Head of caudate nucleus (tissue), 42 donors: ENCODE results near the gene MRPL19.
A peak's percentile ranks its signal among the peaks of the same experiment; 100 is the strongest.
"Not testable (repeated sequence)": the region's sequence is repeated elsewhere in the genome, so short reads cannot be mapped to it uniquely, and the experiment has no call there.

Experiments
- DNase-seq, 42 donors: peaks; one replicate each; pipeline versions ENCODE4 v3.0.0 to v3.0.0-alpha.2; 2020 to 2021; ENCODE audit warnings: mixed read lengths in 7 of 42
- intact Hi-C: fragments of 100-400 bp; cut with DNase I; formaldehyde crosslinking; loops from one replicate; pipeline ENCODE4 v1.15.0; 2022

MRPL19 gene

DNA sequence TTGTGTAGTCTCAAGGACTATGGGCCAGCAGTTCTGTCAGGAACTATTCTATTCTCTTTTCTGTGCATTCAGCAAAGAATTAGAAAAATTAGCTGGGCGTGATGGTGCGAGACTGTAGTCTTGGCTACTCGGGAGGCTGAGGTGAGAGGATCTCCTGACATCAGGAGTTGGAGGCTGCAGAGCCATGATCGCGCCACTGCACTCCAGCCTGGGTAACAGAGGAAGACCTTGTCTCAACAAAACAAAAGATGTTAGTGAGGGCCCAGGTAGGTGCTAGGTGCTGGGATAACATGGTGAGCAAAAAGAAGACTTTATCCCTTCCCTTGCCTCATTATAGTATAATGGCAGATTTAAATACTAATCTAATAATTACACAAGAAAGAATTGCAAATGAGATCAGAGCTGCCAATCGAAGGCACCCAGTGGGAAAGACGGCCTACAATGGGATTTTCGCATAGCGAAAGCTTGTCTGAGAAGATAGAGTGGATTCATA, 447 bp upstream of the MRPL19 start:
- DNase-seq, result peak in 2 of 42 donors; percentile 15 to 25
- intact Hi-C loops, result loop anchor here (5.0 kb wide), 1 partner anchor 66 kb away; the partner anchor contains the start of gene GCFC2

DNA sequence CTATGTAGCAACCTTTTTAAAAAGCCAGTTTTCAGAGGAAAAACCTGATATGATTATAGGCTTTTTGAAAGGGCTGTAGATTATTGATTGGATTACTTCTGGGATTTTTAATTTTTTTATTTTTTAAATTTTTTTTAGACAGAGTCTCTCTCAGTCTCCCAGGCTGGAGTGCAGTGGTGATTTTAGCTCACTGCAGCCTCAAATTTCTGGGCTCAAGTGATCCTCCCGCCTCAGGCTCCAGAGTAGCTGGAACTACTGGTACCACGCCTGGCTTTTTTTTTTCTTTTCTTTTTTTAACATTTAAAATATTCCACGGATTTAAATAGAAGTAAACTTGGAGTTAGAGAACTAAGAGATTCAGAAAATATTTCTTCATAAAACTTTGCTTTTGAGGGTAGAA, 1.2 kb downstream of the MRPL19 start:
- intact Hi-C loops, result loop anchor here (5.0 kb wide), 1 partner anchor 65 kb away; the partner anchor contains the start of gene GCFC2
- DNase-seq, result no peak

DNA sequence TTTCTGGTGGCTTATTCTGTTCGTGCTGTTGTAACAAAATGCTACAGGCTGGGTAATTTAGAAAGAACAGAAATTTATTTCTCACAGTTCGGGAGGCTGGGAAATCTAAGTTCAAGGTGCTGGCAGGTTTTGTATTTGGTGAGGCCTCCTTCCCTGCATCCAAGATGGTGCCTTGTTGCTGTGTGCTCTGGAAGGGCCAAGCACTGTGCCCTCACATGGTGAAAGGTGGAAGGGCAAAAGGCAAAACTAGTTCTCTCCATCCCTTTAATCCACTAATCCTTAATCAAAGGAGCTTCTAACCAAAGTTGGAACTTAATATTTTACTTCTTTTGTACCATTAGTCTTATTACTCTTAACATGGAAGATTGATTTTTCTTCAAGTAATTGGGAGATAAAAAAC, 7.4 kb downstream of the MRPL19 start:
- DNase-seq, result no peak
- intact Hi-C loops, result no loop called here

DNA sequence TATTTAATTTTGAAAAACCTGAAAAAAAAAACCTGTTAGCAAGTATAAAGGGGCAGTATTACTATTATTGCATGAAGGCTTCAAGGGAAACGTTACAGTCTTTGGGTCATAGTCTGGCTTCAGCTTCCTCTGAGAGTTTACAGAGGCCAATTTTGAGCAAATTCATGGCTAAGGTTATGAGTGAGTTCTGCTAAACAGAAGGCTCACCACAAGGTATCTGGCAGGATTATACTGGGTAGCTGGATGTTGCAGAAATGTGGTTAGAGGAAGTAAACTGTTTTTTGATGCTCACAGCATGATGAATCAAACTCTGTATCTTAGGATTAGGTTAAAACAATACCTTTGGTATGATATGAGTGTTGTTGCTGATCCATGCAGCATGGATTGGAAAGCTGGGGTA, 9.3 kb downstream of the MRPL19 start:
- intact Hi-C loops, result no loop called here
- no peak for DNase-seq

DNA sequence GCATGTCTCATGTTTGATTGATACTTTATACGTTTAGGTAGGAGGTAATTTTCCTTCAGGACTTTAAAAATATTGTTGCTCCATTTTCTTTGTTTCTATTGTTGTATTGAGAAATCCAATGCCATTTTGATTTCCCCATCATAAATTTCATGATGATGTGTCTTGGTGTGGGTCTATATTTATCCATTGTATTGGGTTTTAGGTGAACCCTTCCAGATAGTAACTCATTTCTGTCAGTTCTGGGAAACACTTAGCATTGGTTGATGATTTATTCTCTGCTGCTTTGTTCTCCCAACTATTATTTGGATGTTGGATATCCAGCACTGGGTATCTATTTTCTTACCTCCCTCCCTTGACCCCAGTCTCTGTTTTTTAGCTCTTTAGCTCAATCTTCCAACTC, 10.0 kb downstream of the MRPL19 start:
- DNase-seq, result no peak
- intact Hi-C loops, result no loop called here

DNA sequence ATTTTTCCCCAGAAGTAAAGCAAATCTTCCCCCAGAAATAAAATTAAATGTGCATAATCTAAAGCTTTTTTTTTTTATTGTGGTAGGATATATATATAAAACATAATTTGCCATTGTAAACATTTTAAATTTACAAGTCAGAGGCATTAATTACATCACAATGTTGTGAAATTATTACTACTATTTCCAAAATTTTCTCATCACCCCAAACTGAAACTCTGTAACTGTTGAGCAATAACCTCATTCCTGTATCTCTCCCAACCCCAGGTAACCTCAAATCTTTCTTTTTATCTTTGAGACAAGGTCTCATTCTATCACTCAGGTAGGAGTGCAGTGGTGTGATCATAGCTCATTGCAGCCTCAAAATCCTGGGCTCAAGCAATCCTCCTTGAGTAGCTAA, 11.2 kb downstream of the MRPL19 start:
- intact Hi-C loops, result no loop called here
- no peak for DNase-seq

DNA sequence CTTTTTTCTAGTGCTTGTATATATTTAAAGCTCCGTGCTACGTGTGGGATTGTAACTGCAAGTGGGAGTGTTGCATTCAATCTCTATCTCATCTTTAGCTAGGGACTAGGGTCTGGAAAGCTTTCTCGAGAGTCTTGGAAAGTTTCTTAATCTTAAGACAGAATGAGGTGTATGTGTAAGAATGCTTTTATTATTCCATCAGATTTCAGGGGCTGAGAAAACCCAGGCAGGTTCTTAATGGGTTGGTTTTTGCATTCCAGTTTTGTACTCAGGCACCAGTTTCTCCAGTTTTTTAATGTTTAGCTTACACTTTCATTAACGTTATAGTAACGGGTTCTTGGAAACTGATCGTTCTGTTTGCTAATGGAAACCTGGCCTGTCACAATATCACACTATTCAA, 20.3 kb downstream of the MRPL19 start:
- intact Hi-C loops, result no loop called here
- DNase-seq, result no peak

DNA sequence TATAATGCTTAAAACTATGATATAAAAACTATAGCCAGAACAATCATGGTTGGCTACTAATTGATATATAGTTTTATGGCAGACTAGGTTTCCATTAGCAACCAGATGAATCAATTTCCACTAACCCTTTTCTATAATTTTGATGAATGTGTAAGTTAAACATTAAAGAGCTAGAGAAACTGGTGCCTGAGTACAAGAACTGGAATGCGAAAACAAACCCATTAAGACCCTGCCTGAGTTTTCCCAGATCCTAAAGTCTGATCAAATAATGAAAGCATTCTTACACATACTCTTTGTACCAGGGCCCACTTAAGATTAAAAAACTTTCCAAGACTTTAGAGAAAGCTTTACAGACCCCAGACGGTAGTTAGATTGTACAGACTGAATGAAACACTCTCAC, 21.3 kb downstream of the MRPL19 start:
- no peak for DNase-seq
- intact Hi-C loops, result no loop called here

DNA sequence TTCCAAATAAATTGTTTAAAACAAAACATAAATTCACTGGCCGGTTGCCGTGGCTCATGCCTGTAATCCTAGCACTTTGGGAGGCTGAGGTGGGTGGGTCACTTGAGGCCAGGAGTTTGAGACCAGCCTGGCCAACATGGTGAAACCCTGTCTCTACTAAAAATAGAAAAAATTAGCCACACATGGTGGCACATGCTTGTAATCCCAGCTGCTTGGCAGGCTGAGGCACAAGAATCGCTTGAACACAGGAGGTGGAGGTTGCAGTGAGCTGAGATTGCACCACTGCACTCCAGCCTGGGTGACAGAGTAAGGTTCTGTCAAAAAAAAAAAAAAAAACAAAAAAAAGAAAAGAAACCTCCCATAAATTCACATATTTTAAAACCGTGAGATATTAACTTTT, 28.8 kb downstream of the MRPL19 start:
- intact Hi-C loops, DNase-seq: not testable (repeated sequence)

DNA sequence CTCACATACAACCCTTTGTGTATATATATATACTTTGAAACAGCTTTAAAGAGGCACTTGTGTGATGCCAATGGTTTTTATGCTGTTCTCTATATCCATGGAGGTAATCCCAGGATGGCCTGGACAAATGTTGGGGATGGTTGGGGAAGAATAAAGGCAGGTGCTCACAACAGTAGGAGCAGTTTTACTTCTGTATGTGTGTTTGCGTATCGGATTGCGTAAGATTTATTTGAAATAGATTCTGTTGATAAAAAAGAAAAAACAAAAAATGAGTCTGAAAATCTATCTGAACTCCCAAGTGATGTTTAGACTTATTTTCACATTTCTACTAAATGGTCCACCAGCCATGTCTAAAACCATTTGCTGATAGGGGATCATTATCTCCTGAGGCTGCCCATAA, 29.3 kb downstream of the MRPL19 start:
- no peak for DNase-seq
- intact Hi-C loops, result no loop called here

DNA sequence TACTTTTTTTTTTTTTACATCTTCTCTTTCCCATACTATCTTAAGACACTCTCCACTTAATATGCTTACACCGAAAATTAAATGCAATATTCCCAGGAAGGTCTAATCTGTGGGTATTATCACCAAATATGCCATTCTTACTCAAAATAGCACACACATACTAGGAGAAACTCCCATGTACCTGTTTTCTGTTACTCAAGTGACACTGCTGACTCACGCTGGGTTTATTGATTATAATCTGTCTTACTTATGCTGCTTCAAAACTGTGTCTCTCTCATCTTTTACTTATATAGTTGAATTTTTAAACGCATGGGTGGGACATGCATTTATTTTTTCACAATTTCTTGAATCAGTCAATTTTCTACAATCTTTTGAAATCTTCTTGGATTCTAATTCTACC, 29.9 kb downstream of the MRPL19 start:
- intact Hi-C loops, result no loop called here
- no peak for DNase-seq

DNA sequence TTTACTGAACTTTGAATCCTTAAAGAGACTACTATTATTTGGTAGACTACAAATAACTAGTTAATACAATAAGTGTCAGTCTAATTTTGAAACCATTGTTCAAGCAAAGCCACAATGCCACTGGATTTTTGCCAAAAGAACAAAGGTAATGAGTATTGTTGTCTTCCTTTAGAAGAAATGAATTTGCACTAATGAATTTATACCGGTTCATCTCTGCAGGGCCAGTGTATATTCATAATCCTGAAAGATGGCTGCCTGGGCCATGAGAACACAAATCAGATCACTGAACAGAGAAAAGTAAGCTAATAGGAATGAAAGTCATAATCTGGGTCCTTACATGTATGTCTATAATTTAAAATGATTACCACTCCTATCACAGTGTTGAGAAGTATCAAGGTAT, 33.0 kb downstream of the MRPL19 start:
- intact Hi-C loops, result no loop called here
- DNase-seq, result no peak

DNA sequence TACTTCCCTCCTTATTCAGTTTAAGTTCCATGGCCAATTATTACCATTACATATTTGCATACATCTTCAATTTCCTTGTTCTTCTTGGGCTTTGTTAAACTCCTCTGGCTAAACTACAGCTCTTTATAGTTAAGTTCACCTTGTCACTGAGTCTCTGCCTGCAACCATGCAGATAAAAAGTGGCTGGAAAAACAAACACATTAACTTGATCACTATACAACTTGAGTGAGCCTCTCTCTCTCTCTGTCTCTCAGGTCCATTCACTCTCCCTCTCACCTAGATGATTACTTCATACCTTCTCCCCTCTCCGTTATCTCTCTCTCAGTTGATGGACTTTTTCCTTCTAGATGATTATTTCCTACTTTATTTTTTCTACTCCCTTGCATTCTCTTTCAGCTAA, 33.8 kb downstream of the MRPL19 start:
- intact Hi-C loops, result no loop called here
- no peak for DNase-seq

DNA sequence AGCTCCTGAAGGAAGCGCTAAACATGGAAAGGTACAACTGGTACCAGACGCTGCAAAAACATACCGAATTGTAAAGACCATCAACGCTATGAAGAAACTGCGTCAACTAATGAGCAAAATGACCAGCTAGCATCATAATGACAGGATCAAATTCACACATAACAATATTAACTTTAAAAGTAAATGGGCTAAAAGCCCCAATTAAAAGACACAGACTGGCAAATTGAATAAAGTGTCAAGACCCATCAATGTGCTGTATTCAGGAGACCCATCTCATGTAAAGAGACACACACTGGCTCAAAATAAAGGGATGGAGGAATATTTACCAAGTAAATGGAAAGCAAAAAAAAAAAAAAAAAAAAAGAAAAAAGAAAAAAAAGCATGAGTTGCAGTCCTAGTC, 36.8 kb downstream of the MRPL19 start:
- intact Hi-C loops, DNase-seq: not testable (repeated sequence)

DNA sequence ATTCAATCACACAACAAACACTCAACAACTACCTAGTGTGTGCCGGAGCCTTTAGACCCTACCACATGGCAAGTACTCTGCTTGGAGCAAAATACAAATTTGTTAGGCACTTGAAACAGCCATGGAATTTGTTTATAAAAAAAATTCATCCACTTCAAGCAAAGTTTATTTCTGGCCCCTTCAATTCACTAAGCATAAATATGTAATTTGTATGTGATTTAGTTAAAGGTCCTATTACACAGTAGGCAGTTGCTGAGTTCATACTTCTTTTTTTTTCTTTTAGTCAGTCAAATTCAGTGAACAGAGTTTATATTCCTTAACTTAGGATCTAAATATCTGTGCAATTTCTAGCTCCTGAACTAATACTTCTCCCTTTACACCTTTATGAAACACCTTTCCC, 41.6 kb downstream of the MRPL19 start:
- intact Hi-C loops, result no loop called here
- no peak for DNase-seq

DNA sequence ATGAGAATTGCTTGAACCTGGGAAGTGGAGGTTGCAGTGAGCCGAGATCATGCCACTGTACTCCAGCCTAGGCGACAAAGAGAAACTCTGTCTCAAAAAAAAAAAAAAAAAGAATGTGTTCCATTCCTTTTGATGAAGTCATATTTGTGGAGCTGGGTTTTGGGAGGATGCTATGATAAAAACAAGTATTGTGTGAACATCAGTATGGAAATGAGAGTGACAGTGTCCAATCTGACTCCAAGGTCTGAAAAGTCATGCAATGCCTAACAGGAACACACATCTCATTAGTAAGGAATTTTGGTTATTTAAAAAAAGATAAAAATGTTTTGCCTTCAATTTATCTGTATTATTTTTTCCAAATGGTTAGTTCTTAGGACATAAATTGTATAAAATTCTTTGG, 52.3 kb downstream of the MRPL19 start:
- intact Hi-C loops, result no loop called here
- no peak for DNase-seq

DNA sequence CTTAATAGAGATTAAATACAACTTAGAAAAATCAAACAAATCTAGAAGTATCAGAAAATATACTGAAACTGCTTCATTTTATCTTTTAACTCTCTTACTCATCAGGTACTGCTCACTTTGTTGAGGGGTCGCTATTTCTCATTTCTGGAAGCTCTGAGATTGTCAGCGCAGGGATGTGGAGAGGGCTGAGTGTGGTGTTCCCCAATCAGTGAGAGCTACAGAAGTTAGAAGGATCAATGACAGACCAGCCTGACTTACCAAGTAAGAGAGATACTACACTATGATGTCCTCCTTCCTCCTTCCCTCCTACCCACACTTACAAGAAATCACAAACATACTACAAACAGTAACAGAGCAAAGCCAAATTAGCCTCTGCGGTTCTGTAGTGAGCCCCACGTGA, 56.0 kb downstream of the MRPL19 start:
- intact Hi-C loops, result no loop called here
- DNase-seq, result no peak

DNA sequence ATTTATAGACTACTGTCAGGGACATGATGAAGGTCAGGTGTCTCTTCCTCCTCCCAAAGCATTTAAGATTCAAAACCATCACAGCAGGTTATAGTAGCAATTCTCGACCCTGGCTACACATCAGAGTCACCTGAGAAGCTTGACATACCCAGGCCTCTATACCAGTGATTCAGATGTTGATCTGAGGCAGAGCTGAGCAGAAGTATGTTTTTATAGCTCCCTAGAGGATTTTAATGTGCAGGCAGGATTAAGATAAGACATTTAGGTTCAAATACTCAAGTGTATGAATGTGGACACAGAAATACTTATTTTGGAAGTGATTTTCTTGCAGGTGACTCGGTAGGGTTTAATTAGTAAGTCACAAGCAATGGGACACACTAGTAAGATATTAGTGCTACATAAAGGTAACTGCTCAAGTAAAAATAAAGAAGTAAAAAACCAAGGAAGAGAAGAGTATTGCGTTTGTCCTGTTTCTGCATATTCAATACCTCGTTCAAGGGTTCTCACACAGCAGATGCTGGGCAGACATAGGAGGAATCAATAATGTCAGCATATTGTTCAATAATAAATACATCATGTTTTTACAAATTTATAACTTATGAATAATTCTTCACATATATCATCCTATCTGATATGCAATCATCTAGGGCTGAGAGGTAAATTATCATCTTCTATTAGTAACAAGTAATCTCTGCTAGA, 57.2 kb downstream of the MRPL19 start:
- intact Hi-C loops, result no loop called here
- no peak for DNase-seq

DNA sequence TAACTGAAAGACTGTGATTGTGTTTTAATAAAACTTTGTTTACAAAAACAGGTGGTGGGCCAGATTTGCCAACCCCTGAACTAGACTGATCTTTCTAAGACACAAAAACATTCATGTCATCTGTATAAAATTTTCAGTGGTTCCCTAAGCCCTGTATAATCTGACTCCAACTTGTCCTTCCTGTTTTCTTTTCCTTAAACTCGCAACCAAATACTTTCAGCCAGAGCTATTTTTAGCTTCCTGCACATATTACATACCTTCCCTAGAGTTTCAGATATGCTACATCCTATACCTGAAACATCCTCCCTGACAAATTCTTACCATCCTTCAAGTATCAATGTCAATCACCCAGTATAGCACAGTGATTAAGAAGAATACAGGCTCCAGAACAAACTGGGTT, 59.3 kb downstream of the MRPL19 start:
- intact Hi-C loops, result no loop called here
- no peak for DNase-seq

DNA sequence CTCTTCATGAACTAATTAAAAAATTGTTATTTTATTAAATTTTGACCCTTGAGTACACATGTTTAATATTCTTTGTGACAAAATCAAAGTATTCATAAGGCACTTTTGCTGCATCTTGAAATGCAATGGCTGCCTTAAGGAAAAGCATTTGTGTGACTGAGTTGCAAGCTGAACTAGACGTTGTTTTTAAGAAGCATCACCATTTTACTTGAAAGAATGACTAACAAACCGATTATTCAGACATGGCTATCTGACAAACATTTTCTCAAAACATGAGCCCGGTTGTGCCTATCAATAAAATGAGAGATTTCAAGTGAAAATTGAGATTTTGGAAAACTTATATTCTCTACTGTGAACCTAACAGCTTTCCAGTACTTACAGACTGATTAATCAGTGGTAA, 61.3 kb downstream of the MRPL19 start:
- intact Hi-C loops, result no loop called here
- DNase-seq, result no peak

DNA sequence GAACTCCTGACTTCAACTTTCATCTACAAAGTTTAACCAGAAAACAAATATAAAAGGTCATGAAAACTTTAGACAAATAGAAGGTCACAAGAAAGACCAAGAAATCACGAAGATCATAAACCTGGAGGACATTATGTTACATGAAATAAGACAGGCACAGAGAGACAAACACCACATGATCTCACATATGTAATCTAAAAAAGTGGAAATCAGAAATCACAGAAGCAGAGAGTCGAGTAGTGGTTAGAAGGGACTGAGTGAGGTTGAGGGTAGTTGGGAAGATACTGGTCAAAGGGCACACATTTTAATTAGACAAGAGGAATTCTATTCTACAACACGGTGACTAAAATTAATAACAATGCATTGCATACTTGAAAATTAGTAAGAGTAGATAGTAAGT, 62.7 kb downstream of the MRPL19 start:
- no peak for DNase-seq
- intact Hi-C loops, result no loop called here

DNA sequence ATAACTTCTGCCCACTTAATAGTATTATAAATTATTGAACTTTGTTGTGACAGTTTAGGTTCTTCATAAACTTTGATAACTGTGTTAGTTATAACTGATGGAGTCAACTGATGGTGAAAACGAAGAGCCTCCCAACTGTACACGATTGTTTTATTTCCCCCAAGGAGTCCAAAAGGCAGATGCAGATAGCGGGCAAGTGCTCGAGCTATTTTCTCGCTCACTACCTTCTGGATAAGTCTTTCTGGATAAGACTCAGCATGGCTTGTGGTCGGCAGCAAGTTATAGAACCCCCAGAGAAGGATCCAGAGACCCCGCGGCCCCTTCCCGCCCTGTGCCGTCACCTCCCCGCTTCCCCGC, 63.6 kb downstream of the MRPL19 start:
- peak in 1 of 42 donors; percentile 5 for DNase-seq
- intact Hi-C loops, result loop anchor here (5.0 kb wide), 1 partner anchor 63 kb away; the partner anchor contains the start of gene MRPL19
